ENCODE measurements around the gene ZMPSTE24. TPM values are rescaled to one million over a fixed set of nuclear protein-coding genes. Genes with fewer than 3 reads are reported as not detected.
"Not testable (repeated sequence)": the region's sequence is repeated elsewhere in the genome, so short reads cannot be mapped to it uniquely, and the experiment has no call there.

Gene ZMPSTE24
- polyA plus RNA-seq (ENCODE audit: insufficient read length) = 24.5 TPM

DNA sequence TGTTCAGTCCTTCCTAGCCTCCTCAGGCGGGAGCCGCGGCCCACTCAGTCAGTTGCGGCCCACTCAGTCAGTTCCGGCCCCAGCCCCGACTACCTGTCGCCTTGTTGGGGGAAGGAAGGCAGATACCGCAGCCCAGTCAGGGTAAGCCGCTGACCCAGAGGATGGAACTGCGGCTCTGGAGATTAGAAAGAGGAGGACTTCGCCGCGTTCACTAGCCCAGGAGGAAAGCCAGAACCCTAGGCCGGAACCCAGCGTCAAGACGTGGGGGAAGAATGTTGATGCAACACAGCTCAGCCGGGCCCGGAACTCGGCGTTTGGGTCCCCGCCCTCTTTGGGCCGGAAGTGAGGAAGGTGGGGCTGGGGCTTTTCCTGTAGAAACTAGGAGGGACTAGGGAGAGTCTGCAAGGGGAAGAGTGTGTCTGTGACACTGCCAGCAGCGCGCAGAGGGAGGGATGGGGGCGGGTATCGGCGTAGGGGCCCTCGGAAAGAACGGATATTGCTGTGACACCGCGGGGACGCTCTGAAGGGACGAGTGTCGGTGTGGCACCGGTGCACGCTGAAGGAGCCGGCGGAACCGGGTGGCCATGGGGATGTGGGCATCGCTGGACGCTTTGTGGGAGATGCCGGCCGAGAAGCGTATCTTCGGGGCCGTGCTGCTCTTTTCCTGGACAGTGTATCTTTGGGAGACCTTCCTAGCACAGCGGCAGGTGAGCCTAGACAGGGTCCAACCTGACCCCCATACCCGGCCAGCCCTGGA is at the start of gene ZMPSTE24:
ZMPSTE24 (plus strand) TSS at position 549 of the 757 bp plus-strand sequence; CDS start at position 585, 36 bp downstream.
- peak; percentile 98 for DNase-seq

DNA sequence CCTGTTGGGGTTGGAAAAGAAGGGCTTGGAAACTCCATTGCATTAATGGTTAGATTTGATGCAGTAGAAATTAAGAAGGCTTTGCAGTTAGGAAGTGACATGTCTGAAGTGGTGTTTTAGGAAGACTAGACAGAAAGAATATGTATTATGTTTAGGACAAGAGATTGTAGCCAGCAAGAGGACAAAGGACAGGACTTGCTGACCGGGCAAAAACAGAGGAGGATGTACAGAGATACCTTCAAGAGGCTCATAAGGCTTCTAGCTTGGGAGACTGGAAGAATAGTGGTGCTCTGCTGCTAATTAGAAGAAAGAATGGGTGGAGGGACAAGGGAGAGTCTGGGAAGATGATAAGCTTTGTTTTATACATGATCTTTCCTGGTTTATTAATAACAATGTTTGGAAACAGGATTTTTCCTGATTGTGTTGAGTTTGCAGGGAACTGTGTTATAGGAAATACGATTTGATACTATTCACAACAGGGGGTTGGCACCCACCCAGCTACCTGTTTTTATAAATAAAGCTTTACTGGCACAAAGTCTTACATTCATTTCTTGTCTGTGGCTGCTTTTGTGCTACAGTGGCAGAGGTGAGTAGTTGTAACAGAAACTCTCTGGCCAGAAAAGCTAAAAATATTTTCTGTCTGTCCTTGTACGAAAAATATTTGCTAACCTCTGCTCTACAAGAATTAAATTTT is 47.4 kb upstream of the ZMPSTE24 start:
- DNase-seq = no peak

DNA sequence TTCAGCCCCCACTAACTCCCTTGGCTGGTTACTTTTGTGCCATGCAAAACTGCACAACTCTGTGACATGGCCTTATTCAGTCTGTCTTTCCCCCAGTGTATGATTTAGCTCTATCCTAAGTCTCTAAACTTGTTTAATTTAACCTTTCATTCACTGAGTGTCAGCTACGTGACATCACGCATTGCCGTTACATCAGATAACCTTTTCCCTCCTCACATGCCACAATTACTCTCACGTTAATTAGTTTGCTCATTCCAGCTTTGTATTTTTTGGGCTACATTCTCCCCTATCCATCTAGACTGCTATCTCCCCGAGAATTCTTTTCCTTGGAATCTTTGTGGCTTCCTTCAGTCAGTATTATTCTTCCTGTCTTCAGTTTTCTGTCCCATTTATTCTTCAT is 39.7 kb upstream of the ZMPSTE24 start:
- DNase-seq = no peak

DNA sequence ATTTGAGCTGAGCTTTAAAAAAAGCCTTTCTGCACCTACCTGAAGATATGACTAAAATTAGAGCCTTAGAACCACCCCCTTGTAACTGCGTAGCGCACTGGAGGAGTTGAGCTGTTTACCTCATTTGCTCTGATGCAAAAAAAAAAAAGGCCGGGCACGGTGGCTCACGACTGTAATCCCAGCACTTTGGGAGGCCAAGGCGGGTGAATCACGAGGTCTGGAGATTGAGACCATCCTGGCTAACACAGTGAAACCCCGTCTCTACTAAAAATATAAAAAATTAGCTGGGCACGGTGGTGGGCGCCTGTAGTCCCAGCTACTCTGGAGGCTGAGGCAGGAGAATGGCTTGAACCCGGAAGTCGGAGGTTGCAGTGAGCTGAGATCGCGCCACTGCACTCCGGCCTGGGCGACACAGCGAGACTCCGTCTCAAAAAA is 36.5 kb upstream of the ZMPSTE24 start:
- DNase-seq = not testable (repeated sequence)

DNA sequence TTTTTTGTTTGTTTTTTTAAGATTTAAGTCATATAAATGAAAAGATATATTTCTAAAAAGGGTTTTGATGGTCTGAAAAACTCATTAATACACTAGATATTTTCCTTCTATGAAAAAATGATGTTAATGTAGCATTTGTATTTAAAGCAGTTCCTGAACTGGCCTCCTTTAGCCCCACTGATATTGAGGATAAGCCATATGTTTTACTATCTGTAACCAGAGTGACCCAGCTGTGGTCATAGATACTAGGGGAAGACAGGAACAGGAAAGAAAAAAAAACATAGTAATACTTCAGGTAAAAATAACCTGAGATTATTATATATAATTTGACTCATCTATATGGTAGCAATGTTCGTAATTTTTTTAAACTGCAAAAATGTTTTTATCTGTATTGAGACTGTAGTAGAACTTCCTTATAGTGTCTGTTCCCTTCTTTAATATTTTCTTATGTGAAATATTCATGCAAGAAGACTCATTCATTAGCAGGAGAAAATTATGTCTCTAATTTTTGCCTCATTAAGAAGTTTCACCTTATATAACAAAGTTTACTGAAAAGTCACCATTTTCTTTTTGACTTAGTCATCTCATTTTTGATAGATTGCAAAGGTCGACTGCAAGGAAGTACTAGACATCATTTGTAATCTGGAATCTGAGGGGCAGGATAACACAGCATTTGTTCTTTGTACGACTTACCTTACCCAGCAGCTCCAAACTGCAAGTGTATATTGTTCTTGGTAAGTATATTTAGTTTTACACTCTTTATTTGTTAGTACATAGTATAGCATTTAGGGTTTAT is 35.9 kb upstream of the ZMPSTE24 start:
- DNase-seq = no peak

DNA sequence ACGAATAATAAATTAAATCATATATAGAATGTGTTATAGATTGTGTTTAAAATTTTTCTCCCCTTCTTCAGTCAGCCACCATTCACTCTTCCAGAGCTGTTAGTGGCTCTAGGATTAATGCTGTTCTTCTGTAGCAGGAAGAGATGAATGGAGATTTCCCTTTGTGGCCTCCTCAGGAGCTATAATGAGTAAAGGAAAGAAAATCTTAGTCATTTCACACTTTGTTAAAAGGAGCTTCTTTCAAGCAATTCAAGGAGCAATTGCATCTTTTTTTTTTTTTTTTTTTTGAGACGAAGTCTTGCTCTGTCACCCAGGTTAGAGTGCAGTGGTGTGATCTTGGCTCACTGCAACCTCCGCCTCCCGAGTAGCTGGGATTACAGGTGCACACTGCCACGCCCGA is 34.0 kb upstream of the ZMPSTE24 start:
- no peak for DNase-seq

DNA sequence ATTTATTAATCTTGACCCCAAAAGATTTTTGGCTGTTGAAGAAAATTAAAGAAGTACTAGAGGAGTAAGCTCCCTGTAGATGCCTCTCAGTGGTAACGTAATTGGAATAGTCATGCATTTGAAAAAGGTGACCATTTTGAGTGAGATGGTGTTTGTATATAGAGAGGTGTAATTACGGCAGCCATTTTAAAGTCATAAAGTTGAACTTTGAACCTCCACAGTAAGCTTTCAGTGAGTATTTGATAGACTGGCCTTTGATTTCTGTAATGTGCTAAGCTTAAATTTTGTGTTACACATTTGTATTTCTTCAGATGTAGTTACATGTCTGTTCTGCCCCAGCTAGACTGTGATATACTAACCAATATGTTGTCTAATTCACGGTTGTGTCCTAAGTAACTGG is 31.8 kb upstream of the ZMPSTE24 start:
- DNase-seq = no peak

DNA sequence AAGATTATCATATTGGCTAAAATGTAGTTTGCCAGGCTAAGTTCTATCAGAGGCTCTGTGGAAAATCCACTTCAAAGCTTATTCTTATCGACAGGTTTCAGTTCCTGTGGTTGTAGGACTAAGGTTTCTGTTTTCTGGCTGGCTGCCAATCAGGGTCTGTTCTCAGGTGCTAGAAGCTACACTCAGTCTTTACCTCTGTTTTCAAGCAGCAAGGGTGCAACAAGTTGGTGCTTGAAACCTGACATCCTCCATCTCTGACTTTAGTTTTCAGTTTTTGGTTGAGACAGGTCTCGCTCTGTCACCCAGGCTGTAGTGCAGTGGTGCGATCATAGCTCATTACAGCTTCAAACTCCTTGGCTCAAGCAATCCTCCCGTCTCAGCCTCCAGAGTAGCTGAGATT is 25.6 kb upstream of the ZMPSTE24 start:
- DNase-seq = no peak

DNA sequence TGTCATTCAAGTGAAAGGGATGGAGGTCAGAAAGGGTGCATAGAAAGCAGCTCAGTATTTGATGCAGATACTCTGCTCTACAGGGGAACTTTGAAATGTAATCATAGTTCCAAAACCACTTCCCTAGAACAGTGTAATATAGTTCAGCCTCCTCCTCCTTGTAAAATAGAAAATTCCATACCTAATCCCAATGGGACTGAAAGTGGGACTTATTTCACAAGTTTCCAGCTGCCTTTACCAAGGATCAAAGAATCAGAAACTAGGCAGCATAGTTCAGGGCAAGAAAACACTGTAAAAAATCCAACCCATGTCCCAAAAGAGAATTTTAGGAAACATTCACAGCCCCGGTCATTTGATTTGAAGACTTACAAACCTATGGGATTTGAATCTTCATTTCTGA is 18.4 kb upstream of the ZMPSTE24 start:
- DNase-seq = no peak

DNA sequence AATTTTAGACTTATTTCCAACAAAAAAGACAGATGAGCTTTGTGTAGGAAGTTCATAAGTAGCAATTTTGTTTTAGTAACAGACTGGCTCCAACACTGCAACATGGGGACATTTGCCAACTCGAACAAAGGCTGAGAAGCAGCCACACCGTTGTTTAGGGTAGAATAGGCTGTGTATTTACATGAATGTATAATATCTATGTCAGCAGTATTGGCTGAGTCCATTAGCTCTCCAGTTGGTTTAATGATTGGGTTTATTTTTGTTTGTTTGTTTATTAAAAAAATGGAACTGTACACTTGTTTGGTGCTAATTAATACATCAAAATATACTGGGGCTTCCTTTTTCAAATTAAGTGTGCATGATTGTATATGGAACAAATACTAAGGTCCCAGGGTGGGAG is 17.6 kb upstream of the ZMPSTE24 start:
- no peak for DNase-seq

DNA sequence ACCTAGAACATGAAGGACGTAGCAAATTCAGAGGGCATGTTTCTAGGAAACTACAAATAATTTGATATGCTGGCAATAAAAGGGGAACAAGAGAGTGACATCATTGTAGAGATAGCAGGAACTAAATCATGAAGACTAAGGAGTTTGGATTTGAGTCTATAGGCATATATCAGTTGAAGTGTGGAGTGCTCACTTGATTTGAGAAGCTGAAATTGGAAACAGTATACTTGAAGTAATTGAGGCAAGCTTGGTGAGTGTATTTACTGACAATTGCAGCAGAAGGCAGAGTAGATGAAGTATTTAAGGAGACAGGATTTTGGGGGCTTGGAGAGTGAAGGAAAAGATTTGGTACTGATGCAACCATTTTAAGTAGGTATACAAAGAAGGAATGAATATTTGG is 16.7 kb upstream of the ZMPSTE24 start:
- DNase-seq = no peak

DNA sequence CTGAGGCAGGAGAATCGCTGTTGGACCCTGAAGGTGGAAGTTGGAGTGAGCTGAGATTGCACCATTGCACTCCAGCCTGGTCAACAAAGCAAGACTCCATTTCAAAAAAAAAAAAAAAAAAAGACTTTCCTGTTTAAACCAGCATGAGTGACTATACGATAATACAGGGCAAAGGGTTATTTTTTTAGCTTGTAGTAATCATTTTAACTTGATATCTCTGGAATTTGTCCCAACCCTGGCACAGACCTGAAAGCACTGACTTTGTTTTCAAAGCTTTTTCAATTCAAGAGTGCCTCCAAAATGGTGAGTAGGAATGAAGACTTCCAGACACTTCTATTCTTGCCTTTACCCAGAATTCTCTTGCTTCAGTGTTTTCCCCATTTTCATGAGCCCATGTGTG is 14.7 kb upstream of the ZMPSTE24 start:
- DNase-seq = no peak

DNA sequence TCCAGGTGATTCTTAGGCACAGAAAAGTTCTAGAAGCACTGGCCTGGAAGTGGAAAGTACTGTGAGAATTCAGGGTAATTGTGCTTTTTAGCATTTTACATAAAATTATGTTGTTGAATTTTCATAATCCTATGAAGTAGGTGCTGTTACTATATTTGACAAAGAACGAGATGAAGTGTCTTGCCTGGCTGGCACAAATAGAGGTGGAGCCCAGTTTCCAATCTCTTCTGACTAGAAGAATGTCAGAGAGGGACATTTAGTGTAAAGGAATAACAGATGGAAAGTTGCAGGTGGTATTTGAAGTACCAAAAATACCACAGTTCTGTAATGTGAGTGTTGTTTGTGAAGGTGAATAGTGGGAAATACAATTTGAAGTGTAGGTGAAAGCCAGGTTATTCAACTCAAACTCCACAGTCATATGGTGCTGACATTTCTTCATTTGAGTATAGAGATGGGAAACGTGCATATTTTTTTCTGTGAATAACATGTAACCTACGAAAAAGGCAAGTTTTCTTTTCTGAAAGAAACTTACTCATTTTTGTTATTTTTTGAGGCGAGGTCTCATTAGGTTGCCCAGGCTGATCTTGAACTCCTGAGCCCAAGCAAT is 13.8 kb upstream of the ZMPSTE24 start:
- DNase-seq = no peak

DNA sequence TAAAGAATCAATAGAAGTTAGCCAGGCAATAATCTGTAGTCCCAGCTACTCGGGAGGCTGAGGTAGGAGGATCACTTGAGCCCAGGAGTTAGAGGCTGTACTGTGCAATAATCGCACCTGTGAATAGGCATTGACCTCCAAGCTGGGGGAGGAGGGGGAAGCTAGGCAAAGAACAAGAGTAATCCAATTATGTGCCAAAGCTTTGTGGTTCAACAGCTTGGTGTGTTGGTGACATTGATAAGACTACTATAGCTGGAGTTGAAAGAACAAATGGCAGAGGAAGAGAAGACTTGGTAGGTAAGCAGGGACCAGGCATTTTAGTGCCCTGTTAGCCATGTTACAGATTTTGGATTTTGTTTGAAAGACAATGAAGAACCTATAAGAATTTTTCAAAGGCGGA is 12.3 kb upstream of the ZMPSTE24 start:
- no peak for DNase-seq

DNA sequence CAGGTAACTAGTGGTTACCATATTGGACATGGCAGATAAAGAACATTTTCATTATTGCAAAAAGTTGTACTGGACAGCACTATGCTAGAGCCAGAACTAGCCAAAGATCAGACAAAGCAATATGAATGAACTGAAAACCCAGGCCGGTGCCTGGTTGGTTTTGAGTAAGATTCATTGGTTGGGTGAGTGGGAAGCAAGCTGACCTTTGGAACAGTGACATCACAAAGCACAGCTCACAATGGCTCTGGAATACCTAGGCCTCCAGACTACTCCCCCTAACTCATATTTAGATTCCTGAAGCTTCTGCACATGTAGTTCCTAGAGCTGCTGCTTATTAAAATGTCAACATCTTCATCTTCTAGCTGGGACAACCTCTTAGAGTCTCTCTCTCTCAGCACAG is 10.4 kb upstream of the ZMPSTE24 start, which contains the start of gene TMCO2:
TMCO2 (plus strand) TSS at position 283 of the 400 bp plus-strand sequence; CDS start at position 340, 57 bp downstream.
- DNase-seq = no peak

DNA sequence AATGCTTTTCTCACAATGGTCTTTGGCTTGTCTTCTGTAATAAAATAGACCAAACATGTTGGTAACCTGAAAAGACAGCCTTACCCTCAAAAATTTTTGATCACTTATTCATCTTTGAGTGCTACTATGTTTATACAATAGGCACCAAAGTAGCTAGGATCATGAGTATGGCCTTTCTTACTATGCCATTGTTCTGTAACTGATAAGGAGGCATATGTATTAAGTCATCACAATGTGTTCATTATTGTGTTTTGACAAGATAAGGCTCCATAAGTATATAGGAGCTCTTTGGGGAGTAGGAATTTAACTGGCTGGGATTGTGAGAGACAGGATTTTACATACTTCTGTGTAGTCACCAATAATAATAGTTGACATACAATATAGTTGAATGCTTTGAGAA is 9.6 kb upstream of the ZMPSTE24 start:
- no peak for DNase-seq

DNA sequence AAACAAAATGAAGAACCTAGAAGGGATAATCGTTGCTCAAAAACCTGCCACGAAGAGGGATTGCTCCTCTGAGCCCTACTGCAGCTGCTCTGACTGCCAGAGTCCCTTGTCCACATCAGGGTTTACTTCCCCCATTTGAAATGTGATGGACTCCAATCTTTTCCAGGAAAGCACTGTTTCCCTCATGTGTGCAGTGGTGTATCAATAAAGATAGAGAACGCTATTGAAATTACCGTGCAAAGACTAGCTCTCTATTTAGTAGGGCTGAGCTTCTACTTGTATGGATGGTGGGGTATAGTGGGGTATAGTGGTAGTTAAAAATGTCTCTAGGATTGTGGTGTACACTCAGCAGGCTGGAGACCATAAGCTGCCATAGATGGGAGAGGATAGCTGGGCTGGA is 6.6 kb upstream of the ZMPSTE24 start:
- DNase-seq = no peak

DNA sequence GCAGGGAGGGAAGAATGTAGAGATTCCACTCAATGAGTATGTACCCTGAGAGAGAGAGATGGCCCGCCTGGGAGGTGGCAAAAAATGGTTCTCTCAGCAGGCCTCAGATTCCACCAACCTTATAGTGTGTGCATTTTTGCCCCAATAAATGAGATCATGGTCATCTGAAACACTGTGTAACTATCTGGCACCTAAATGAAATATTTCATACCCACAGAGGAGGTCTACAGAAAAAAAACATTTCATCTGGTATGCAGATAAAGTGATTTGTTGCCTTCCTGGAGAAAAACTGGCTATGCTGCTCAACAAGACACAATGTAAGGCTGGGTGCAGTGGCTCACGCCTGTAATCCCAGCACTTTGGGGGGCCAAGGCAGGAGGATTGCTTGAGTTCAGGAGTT is 5.4 kb upstream of the ZMPSTE24 start:
- no peak for DNase-seq

DNA sequence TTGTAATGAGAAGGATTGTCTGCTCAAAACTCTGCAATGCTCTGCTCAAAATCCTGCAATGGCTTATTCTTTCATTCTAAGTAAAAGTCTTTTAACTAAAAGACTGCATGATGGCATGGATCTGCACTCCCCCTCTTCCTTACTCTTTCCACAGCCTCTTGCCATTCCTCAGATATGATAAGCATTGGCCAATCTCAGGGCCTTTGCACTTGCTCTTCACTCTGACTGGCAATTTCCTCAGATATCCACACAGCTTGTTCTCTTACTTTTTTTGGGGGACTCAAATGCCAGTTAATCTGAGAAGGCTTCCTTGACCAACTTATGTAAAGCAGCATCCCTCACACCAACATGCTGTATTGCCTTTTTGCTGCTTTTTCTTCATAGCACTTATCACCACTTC is 2.8 kb upstream of the ZMPSTE24 start:
- DNase-seq = no peak

DNA sequence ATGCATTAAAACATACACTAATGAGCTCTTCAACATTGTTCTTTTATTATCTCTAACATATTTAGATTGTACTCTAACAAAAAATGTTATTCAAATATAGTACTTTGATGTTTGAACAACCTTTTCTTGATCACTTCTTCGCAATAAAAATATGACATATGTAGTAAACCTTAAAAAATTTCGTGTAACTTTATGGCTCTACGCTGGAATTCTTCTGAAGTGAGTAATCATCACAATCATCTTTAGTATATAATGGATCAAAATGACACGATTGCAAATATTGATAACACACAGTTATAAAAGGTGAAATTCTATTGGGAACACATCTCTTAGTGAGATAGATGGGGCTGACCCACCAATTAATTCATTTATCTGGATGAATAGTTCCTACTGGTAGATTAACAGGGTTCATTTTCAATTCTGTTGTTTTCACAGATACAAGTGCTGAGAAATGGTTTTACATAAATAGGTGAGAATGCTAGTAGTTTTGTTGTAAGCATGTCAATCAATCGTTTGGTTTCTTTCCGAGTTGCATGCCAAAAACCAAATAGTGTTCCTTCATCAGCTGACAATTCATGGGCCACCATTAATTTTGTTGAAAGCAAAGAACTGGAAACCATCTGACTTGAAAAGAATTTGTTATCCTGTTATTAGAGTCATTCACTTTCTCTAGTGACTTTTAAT is 1.5 kb upstream of the ZMPSTE24 start:
- DNase-seq = no peak

DNA sequence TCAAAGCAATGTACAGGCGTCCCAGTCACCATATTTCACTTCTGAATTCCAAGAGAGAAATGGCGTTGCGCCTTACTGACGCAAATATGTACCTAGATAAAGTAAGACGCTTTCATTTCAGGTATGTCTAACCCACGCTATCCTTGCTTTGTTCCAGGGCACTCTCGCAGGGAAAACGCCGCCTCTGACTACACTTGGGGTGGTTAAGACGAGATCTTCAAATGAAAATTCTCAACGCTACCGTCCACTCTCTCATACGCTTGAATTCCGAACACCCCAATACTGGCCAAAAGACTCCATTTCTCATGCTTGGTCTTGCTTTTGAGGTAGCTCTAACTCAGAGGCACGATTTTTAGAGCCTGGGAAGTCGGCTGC is 736 bp upstream of the ZMPSTE24 start:
- DNase-seq = no peak

DNA sequence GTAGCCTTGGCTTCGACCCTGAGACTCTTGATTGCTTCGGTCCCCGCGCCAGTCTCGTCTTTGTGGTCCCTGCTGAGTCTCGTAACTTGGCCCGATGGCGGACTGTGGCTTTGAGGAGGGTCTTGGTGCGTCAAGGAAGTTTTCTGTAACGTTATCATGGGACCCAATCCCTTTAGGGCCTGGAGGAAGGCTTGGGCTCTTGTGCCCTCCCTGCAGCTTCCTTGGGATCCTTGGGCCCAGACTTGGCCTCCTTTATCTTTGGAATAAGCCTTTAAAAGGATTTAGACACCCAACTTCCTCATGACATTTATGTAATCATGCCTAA is 371 bp downstream of the ZMPSTE24 start:
- DNase-seq = no peak

Measured in hindlimb muscle (tissue), 1 donor.